GM12892 (cell line): ENCODE data around the gene OR2G3.

Source experiments
- DNase-seq: peaks from one replicate; pipeline ENCODE4 v3.0.0; 2011; ENCODE audit not compliant: insufficient read length
- FAIRE-seq: peaks from 2 replicates; lab custom pipeline; 2011; peaks lifted over from hg19 to GRCh38; lab: Jason Lieb, UNC
- POLR2A ChIP-seq: IDR thresholded peaks from 2 replicates; pipeline ENCODE4 v1.6.1; 2011; ENCODE audit warnings: low read depth, low read length, control low read depth
- POLR2AphosphoS5 ChIP-seq: IDR thresholded peaks from 2 replicates; pipeline ENCODE4 v1.6.1; 2011; ENCODE audit warnings: low read depth, low read length, control low read depth
- TAF1 ChIP-seq: IDR thresholded peaks from 2 replicates; pipeline ENCODE4 v1.6.1; 2011; ENCODE audit warnings: low read depth, mild to moderate bottlenecking, control low read depth, low read length, borderline replicate concordance

The OR2G3 gene

DNA sequence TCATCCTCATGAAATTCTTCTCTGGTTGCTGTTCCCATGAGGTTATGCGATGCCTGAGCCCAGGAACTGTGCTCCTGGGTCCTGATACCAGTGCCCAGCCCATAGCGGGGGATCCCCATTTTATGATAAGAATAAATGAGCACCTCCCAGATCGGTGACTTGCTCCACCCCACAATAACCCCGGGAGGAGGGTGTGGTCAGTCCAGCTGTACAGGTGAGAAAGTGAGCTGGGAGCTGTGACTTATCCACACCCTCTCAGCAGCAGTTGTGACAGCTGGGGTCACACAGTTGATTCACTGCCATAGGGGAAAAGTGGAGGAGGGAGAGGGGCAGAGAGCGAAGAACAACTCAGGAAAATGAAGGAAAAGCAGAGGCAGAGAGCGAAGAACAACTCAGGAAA, 33.4 kb downstream of the OR2G3 start:
- DNase-seq, result no peak
- TF ChIP-seq POLR2AphosphoS5, result no peak
- no peak for TF ChIP-seq TAF1
- no peak for TF ChIP-seq POLR2A
- no peak for FAIRE-seq

GRCh38 chr1:247639381-247639981, 34.1 kb downstream of the OR2G3 start:
- DNase-seq (no peak), FAIRE-seq (no peak)
- TF ChIP-seq TAF1 (no peak), POLR2A (no peak), POLR2AphosphoS5 (no peak)

- TF ChIP-seq POLR2AphosphoS5 (no peak), TAF1 (no peak), POLR2A (no peak)
- no peak for FAIRE-seq
Measured at GRCh38 chr1:247642742-247643141, 37.4 kb downstream of the OR2G3 start.

GRCh38 chr1:247646867-247647266, 41.5 kb downstream of the OR2G3 start:
- FAIRE-seq, result no peak
- no peak for DNase-seq
- no peak for TF ChIP-seq TAF1
- no peak for TF ChIP-seq POLR2AphosphoS5
- TF ChIP-seq POLR2A, result no peak

More at GRCh38 chr1:247642742-247643141, 37.4 kb downstream of the OR2G3 start:
- DNase-seq, result no peak

GRCh38 chr1:247647864-247648263, 42.5 kb downstream of the OR2G3 start:
- FAIRE-seq, result no peak
- no peak for DNase-seq
- TF ChIP-seq POLR2AphosphoS5, result no peak

GRCh38 chr1:247653040-247653439, 47.7 kb downstream of the OR2G3 start:
- FAIRE-seq (no peak), DNase-seq (no peak)
- TF ChIP-seq TAF1 (no peak), POLR2AphosphoS5 (no peak), POLR2A (no peak)
